ENCODE measurements around the gene ISCA1.

Gene ISCA1

DNA sequence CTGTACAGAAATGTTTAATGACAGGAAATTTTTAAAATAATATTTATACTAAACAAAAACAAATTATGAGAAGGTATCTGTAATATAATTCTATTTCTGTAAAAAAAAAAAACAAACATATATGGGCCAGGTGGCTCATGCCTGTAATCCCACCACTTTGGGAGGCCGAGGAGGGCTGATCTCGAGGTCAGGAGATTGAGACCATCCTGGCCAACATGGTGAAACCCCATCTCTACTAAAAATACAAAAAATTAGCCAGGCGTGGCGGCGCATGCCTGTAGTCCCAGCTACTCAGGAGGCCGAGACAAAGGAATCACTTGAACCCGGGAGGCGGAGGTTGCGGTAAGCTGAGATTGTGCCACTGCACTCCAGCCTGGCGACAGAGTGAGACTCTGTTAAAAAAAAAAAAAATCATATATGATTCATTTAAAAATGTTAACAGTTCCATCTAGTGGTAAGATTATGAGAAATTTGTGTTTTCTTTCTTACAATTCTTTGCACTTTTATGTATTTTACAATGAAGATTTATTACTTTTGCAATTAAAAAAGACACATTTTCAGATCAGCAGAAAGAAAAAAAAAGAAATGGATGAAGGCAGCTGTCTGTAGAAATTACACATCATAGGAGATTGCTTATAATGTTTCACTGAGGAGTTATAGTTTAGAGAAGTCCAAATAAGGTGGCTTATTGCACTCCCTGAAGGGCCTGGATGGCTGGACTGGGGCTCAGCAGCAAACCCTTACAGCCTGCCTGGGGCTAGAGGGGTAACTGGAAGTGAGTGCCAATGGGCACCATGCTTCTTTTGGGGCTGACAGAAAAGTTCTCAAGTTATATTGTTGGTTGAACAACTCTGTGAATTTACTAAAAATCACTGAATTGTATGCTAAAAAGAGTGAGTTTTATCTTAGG, 43.2 kb downstream of the ISCA1 start:
- DNase-seq (ENCODE audit: low read depth in 2 of 2, low spot score in 1 of 2) = no peak

GRCh38 chr9:86230858-86231257, 51.5 kb downstream of the ISCA1 start:
- DNase-seq (ENCODE audit: low read depth in 2 of 2, low spot score in 1 of 2) = no peak

DNA sequence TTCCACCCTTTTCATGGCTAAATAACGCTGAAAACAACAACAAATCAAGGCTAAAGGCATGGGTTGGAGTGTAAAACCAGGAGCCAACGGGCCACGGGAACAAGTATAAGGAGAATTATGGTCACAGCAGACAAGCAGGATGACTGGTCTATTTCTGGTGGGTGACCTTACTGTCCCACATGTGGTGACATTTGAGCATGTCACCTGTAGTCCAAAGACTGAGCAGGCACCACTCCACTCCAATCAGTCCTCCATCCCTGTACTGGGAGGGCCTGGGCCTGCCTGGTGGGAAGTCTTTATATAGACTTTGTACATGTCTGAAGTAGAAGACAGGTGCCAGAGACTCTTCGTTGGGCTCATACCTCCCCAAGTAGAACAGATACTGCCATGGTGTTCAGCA, 59.7 kb downstream of the ISCA1 start:
- DNase-seq (ENCODE audit: low read depth in 2 of 2, low spot score in 1 of 2) = no peak

DNA sequence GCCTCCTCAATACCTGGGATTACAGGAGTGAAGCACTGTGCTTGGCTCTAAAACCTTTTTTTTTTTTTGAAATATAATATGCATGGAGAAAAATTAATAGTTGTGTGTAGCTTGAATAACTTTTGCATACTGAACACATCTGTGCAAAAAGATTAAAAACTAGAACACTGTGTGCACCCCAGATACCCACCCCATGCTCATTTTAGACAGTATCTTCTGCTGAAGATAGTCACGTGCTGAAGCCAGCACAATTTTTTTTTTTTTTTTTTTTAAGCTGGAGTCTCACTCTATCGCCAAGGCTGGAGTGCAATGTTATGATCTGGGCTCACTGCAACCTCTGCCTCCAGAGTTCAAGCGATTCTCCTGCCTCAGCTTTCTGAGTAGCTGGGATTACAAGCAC, 62.7 kb downstream of the ISCA1 start:
- no peak for DNase-seq (ENCODE audit: low read depth in 2 of 2, low spot score in 1 of 2)

GRCh38 chr9:86217076-86217755, 65.1 kb downstream of the ISCA1 start:
- DNase-seq (ENCODE audit: low read depth in 2 of 2, low spot score in 1 of 2) = no peak
